GM18502 (cell line): ENCODE results near the gene PPM1N.

Experiments
- ATAC-seq: cut with Tn5 transposase; IDR thresholded peaks from one replicate; pipeline ENCODE4 v1.9.1; 2021; ENCODE audit warnings: mild to moderate bottlenecking; ENCODE audit not compliant: unreplicated experiment, poor library complexity

The PPM1N gene

DNA sequence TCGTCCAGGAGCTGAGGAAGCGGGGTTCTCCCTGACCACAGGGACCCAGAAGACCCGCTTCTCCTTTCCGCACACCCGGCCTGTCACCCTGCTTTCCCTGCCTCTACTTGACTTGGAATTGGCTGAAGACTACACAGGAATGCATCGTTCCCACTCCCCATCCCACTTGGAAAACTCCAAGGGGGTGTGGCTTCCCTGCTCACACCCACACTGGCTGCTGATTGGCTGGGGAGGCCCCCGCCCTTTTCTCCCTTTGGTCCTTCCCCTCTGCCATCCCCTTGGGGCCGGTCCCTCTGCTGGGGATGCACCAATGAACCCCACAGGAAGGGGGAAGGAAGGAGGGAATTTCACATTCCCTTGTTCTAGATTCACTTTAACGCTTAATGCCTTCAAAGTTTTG is 27.9 kb downstream of the PPM1N start:
- ATAC-seq: no peak

DNA sequence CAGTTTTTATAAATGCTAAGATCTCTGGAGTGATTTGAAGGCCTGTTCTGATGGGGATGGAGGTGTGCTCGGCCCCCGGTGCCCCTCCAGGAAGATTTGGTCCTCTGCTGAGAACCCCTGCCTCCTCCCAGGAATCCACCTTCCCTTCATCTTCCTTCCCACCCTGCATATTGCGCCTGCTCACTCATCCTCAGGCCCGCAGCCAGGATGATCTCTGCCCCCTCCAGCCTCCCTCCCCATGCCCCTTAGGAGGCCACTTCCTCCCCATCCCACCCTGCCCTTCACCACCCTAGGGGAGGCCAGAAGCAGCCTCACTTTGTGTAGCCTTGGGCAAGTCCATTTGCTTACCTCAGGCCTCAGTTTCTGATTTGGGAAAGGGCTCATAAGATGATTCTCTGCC is 28.7 kb downstream of the PPM1N start:
- ATAC-seq: no peak

DNA sequence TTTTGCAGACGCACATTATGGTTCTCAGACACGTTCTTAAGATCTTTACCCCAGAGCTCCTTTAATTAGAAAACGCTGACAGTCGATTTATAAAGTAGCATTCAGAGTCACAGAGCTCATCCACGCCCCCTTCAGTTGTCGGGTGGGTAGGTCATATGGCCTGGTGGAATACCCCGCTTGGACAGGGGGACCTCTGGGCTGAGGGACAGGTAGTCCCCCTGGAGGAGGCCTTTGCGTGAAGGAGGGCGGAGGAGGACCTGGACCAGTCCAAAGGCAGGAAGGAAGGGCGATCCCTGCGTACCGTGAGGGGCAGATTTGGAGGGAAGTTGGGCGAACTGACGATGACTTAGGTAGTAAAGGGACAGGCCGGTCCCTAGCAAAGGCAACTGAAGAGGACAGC is 29.5 kb downstream of the PPM1N start:
- ATAC-seq: no peak

DNA sequence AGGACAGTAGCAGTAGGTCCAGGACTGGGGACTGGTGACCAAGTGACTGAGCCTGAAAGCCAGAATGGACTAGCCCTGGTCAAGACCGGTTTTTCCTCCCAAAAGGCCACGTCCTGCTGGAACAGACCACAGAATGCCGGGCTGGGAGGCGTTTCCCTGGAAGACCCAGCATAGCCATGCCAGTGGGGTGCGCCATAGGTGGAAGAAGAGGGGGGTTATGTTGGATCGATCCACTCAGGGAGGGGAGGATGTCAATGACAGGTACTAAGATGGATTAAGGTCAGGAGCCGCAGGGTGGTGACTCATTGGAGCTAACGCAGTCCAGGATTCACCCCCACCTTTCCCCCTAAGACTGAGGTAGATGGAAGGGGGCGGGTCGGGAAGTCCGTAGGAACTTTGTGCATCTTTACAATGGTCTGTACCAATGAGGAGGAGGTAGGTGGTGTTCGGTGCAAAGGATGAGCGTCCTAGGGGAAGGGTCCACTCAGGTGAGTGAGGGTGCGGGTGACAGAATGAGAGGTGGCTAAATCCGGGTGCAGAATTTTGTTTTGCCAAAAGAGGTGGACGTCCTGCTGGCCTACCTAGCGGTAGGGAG is 30.0 kb downstream of the PPM1N start:
- no peak for ATAC-seq

DNA sequence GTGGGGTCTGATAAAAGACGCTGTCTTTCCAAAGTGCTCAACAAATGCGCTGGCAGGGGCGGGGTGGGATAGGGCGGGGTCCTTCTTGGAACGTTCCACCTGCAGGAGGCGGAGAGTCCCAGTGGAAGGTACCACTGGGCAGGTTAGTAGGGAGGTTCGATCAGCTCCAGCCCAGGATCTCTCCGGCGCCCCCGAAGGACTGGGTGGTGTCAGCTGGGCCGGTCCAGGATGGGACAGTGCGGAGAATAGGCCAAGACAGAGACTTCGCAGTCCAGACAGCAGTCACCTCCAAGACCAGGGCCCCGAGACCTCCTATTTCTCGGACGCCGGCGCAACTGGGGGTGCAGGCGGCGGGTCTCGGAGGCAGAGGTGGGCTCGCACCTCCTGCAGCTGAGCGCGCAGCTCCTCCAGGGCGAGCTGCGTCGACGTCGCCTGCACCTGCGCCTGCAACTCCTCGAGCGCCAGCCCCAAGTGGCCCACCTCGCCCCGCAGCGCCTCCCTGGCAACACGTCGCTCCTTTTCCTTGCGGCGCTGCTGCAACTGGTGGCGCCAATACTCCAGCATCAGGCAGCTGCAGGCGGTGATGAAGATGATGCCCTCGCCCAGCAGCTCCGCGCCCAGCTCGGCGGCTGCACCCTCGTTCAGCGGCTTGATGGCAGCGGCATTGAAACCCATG is 30.6 kb downstream of the PPM1N start:
- no peak for ATAC-seq

DNA sequence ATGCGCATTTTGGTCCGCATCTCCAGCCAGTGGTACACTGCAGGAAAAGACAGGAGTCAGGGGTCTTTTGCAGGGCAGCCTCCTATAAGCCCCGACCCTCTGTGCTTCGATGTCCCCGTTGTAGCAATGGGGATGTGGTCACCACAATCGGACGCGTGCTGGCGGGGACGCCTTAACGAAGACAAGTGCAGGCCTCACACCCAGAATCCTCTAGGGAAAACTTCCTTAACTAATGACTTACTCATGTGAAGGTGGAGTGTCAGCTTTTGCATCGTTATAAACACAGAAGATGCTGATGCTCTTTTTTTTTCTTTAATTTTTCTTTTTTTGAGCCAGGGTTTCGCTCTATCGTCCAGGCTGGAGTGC is 31.2 kb downstream of the PPM1N start:
- no peak for ATAC-seq

DNA sequence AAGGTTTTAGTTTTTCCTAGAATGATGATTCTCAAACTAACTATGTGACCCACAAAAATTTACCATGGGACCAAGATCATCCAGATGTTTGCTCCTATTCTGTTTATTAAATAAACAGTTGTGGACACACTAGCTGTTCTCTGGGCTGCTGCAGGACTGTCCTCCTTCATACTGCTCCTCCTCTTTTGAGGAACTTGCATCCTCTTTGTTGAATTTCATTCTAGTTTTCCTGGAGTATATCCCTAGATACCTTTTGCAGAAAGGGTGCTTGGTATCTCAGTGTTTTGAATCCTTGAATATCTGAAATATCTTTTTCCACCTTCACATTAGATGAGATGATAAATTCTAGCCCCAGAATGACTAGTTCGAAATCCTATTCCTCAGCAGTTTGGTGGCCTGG is 33.1 kb downstream of the PPM1N start:
- no peak for ATAC-seq

DNA sequence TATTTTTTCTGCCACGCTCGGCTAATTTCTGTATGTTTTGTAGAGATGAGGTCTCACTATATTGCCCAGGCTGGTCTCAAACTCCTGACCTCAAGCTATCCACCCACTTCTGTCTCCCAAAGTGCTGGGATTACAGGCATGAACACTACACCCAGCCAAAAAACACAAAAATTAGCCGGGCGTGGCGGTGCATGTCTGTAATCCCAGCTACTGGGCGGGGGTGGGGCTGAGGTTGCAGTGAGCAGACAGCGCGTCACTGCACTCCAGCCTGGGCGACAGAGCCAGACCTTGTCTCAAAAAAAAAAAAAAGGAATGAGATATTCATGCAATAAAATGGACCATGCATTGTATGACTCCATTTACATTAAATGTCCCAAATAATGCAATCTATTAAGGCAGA is 41.2 kb downstream of the PPM1N start:
- no peak for ATAC-seq

DNA sequence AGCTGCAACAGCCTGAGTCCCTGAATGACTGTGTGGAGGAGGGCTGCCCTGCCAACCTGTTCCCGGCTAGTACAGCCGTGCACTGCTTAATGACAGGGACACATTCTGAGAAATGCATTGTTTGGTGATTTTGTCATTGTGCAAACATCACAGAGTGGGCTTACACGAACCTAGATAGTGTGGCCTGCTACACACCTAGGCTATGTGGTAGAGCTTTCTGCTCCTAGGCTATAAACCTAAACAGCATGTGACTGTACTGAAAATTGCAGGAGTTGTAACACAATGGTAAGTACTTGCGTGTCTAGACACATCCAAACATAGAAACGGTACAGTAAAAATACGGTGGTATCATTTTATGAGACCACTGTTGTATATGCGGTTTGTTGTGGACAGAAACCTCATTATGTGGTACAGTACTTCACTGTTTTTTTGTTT is 44.0 kb downstream of the PPM1N start:
- no peak for ATAC-seq

DNA sequence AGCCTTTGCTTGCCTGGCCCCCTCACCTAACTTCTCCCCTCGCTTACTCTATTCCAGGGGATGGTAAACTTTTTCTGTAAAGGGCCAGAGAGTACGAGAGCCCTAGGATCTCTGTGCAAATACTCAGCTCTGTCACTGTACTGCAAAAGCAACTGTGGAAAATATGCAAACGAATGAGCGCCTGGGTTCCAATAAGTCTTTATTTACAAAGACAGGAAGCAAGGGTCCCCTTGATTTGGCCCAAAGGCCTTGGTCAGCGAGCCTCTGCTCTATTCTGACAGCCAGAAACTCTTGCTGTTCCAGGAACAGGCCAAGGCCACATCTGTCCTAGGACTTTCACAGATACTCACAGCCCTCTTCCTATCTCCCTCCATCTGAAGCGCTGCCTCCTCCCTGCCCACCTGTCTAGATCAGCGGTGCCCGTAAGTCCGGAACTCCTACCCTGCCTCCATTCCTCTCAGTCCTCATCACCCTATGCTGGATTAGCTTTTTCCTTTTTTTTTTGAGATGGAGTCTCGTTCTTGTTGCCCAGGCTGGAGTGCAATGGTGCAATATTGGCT is 49.0 kb downstream of the PPM1N start:
- no peak for ATAC-seq

DNA sequence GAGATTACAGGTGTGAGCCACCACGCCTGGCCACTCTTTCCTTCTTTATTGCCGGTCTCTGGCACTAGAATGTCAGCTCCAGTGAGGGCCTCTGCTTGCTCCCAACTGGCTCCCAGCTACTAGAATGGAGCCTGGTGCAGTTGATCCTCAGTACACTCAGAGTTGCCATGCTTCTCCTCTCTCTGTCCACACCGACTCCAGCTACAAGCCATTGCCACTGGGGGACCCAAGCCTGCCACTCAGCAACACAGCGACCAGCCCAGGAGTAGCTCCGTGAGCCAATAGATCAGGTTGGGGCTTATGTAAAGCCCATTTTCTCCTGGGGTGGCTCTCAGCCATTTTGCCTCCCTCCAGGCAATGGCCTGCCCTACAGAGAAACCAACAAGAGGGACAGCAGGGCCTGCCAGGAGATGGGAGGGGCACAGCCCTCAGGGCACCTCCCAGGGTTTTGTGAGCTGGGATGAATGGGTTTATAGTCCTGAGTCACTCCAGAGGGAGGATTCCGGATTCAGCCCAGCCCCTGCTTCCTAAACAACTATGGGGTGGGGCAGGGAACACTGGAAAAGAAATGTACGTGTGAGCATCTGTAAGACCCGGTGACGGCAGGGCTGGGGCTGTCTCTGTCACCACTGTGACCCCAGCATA is 49.8 kb downstream of the PPM1N start:
- no peak for ATAC-seq
